GM10847 (cell line): ENCODE measurements around the gene TMEM243.

Source experiments
- POLR2A ChIP-seq: IDR thresholded peaks from 2 replicates; pipeline ENCODE4 v1.6.1; 2011; ENCODE audit not compliant: insufficient read length; ENCODE audit errors: extremely low read depth

The TMEM243 gene

DNA sequence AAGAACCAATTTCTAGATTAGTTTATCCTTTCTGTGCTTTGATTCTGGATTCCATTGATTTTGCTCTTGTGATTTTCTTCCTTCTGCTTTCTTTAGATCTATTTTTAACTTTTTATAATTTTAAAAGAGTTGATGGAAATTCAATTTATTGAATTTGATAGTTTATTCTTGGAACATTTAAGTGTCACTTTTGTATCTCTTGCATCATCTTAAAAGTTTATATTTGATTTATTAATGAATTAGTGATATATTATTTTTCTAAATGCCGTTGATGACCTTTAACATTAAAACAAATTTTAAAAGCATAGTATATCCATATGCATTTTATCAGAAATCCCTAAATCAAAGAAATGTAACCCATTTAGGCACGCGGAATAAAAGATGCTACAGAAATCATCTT is 40.4 kb downstream of the TMEM243 start:
- no peak for TF ChIP-seq POLR2A

DNA sequence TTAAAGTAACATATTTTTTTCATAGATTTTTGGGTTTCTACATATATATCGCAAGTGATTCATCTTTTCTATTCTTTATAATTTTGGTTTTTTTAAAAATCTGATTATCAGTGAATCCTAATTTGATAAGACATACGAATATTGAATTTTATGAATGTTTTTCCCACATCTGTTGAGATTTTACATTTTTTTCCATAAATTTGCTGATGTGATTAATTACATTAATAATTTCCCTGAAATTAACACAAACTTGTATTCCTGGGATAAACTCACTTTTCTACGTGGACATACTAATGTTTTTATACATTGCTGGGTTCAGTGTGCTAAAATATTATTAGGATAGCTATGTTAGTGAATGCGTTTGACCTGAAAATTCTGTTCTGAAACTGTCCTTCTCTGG is 41.2 kb downstream of the TMEM243 start:
- no peak for TF ChIP-seq POLR2A

DNA sequence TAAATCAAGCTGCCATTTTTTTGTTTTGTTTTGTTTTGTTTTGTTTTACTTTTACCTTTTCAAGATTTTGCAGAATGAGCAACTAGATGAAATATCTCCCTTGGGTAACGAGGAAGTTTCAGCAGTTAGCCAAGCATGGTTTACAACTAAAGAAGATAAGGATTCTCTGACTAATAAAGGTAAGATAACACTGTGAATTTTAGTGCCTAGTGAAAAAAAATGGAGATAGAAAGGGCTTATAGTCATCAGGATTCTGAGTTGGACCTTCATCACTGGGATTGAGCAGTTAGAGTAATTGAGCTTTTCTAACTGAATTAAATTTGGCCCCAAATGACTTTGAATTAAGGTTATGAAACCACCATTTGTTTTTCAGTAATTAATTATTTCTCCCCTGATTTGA is 46.1 kb downstream of the TMEM243 start:
- no peak for TF ChIP-seq POLR2A

DNA sequence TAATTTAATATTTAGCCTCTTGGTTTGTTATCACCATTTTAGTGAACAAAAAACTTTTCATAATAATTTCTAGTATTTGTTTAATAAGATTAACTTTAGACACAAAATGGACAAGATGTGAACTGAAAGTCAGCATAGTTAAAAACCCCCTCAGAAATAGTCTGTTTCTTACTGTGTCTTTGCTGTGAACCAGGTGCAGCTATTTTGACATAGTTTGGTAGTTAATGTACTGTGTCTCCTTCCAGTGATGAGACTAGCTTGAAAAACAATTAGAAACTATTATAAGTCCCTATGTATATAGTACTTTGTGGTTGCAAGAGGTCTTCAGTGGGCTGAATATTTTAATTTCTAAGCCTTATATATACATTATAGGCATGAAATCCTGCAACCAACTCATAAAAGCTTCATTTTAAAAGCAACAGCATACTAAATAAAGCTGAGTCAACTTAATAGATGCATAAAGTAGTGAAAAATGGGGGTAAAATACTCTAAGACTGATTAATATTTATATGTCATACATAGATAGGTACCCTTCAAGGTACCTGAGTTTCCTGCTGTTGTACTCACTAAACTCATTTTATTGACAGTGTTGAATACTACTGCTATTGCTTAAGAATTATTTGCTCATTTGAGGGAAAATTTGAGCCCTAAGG is 48.1 kb downstream of the TMEM243 start:
- no peak for TF ChIP-seq POLR2A

DNA sequence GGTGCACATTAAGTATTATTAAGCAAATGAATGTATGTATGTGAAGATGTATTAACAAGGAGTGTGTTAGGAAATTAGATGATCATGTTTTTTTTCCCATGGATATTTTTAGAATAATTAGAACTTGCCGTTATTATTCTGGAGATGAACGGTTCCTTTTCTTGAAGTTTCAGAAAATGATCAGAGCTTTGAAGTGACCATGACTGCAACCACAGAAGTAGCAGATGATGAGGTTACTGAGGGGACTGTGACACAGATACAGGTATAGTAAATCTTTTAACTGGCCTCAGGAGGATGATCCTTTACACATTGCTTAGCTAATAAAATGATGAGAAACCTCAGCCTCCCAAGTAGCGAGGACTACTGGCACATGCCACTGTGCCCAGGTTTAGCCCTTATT is 48.7 kb downstream of the TMEM243 start:
- TF ChIP-seq POLR2A = no peak

DNA sequence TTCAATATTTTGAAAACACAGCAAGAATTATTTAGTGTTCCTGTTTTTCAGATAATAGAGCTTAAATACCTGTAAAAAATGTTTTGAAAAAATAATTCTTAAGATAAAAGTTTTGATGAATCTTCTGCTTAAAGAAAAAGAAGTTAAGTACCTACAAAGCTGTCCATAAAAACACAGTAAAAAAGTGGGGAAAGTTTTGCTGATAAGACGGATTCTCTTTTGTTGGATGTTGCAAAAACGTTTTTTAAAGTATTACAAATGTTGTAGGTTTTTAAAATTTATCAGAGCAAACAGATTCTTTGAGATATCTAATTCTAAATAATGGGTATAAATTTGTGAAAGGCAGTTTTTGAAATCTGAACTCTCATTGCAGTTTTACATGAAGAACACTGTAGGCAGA is 55.1 kb downstream of the TMEM243 start:
- no peak for TF ChIP-seq POLR2A

DNA sequence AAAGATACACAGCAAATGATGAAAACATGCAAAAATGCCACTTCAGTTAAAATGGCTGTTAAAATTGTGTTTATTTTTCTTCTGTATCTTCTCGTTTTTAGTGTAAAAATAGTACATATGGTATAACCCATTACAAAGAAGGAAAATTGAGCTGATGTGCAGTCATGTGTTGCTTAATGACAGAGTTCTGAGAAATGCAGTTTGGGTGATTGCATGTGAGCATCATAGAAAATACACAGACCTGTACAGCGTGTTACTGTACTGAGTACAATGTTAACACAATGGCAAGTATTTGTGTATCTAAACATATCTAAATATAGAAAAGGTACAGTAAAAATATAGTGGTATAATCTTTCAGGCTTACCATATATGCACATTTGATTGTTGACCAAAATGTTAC is 60.0 kb downstream of the TMEM243 start:
- TF ChIP-seq POLR2A = no peak

DNA sequence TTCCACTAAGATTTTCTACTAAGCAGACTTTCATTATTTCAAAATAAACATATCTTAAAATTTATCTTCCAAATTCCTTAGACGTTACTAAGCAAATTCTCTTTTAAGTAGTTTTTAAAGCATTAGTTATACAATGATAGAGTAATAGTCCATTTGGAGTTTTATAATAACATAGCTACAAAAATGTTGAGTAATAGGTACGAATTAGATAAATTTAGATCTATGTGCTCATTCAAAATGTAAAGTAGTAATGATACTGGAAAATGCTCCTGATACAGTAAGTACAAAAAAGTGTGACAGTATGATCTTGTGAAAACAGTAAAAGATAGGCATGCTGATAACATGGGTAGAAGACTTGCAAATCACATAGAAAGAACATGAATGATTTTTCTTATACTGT is 62.8 kb downstream of the TMEM243 start:
- TF ChIP-seq POLR2A = no peak

DNA sequence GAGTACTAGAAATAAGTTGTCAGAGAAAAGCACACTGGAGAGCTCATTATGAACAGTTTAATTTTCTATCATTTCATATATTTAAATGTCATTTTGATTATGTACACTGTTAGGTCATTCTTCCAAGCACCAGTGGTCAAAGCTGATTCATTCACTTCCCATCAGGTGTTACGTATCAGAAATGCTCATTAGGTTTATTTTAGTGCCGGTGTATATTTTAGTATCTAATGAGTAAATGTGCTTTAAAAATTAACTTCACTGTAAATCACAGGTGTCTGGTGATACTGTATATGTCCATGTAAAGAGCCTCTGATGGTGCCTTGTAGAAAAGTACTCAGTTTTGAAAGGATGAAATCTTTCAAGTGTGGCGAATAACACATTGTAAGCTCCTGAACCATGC is 63.7 kb downstream of the TMEM243 start:
- no peak for TF ChIP-seq POLR2A

DNA sequence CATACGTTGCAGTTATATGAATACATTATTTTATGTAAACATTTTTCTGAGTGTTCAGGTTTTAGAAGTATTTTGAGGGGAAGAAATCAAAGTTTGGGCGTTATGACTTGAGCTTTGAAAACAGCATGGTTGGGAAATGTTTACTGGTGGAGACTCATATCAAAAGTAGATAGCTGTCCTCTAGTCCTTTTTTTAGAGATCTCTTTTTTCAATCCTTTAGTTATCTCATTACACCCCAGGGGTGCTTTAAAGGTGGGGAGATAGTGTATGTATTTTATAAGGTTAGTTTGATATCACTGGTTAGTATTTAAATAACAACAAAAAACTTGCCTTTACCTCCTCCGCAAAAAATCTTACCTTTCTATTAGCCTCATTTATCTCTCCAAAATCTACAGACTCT is 65.0 kb downstream of the TMEM243 start:
- TF ChIP-seq POLR2A = no peak

DNA sequence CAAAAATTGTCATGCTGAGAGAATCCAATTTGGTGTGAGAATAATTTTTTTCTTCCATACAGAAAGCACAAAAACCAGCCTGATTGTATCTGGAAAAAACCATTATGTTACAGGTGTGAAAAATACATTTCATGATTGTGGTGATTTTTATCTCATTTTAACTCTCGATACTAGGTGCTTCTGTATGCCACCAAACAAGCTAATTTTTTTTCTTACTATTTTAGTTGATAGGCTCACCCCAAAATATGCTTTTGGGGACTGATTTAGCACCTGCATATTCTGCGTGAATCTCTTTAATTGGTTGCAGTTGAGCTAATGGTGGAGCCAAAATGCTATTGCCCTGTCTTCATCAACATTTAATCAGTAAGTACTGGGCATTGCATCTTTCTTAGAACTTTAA is 65.4 kb downstream of the TMEM243 start:
- no peak for TF ChIP-seq POLR2A

DNA sequence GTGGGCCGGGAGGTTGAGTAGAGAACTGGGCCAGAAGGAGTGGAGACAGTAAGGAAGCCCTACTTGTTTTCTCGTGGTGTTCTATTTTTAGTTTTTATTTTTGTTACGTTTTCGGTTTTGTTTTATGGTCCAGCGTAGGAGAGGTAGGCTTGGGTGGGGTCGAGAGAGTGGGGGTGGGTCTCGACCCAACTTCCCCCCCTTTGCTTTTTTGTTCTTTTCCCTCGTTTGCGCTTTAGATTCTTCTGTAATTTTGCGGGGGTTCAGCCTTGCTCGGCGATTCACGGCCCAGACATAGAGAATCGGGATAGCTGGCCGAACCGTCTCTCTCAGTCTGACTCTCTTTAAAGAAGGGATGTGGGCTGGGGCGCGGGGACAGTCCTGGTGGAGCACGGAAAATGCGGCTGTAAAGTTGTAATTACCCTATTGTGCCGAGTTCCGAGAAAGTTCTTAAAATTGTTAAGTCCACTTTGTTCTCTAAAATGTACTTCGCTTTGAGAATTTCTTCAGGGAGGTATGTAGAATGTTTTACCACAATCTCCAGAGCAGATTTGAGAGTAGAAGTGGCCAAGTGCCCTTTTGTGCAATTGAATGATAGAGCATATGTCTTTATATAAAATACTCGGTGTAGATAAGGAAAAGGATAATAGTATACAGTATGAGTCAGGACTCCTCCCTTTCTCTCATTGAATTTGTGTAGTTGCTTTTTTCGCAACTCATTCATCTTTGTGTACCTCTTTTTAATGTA is 66.5 kb downstream of the TMEM243 start:
- TF ChIP-seq POLR2A = no peak

DNA sequence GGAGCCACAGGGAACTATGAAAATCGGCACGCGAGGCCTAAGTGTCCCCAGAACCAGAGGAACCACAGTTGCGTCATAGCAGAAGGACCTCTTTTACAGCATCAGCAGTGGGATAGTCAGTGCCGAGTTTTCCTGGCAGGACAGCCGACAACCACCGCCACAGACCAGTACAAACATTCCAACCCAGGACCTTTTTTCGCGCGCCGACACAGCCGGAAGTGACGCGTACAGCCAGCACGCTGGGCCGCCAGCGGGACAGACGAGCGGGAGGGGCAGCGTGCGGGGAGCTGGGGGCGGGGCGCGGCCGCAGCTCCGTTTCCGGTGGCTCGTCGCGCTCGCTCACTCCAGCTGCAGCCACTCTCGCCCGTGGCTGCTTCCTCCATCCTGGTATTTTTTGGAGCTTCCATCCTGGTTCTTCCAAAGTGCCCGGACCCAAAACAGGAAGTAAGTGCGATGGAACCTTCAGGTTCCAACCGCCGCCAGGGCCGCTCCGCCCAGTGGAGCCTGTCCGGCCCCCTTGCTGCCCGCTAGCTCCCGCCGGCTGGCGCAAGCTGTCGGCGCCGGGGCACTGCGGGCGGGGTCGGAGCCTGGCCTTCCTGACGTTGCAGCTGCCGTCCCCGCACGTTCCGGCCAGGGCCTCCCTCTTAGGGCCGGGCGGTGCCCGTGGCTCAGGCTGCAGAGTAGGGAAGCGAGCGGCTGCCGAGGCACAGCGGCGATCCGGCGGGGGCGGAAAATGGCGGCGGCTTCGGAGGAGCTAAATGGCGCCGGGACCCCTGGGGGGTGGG is 67.2 kb downstream of the TMEM243 start, which contains the start of gene DMTF1:
Gene DMTF1 (plus strand): TSS at position 342 of the 785 bp plus-strand sequence. CDS start 12,489 bp downstream, outside the sequence.
- peak; percentile 79 for TF ChIP-seq POLR2A

DNA sequence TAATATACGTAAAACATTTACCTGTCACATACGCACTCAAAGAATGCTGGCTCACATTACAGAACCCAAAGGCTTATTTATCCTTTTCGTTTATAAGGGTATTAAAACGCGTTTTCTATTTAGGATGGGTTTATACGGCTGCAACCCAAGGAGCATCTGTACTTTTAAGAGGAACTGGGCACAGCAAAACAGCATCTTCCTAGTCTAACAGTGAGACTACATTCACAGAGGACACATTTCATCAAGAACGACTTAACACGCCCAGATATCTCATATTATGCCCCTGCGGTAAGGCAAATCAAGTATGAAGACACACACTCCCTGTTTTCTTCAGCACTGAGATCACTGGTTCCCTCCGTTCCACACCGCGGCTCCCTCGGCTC is 67.8 kb downstream of the TMEM243 start:
- no peak for TF ChIP-seq POLR2A

DNA sequence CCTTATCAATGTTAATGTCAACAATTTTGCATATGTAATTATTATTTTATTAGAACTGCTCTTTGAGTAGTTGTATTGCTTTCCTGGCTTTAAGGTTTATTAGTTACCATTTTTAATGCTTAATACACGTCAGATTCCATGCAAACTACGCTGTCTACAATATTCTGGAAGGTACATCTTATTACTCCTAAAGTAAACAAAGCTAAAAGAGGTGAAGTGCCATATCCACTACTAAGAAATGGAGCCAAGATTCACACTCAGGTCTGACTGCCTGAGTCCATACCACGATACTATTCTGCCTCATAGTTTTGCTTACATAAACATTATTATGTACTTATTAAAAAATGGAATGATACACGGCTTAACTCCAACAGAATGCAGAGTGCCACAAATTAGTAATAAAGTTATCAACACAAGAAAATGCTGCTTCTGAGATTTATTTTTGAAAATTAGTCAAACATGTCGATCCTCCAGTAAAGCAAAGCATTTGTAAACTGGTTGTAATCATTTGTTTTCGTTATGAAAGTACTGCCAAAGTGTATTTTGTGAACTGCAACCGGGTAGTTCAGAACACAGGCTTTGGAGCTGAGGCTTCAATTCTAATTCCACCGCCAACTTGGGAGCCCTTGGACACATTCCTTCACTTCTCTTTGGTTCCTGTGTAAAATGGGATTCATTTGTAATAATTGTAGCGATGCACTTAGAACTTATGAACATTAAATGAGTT is 68.4 kb downstream of the TMEM243 start:
- no peak for TF ChIP-seq POLR2A
